NCI-H748 (cell line): ENCODE measurements around the gene TMEM238.

Experiments
- DNase-seq: peaks from one replicate; lab custom pipeline; 2025; ENCODE audit not compliant: unreplicated experiment; lab: John Stamatoyannopoulos, UW

Gene TMEM238

GRCh38 chr19:55360902-55361301, 23.2 kb downstream of the TMEM238 start:
- no peak for DNase-seq

GRCh38 chr19:55358943-55359908, 24.9 kb downstream of the TMEM238 start:
- DNase-seq = no peak

GRCh38 chr19:55358493-55358892, 25.6 kb downstream of the TMEM238 start:
- DNase-seq = no peak

GRCh38 chr19:55355213-55355821, 28.8 kb downstream of the TMEM238 start:
- DNase-seq = peak; percentile 40

- DNase-seq = no peak
Measured at GRCh38 chr19:55354698-55355212, 29.3 kb downstream of the TMEM238 start, which contains the start of gene COX6B2. Gene COX6B2, minus strand, starts transcription at chr19:55354719. Its CDS starts 198 bp downstream, at chr19:55354521.

GRCh38 chr19:55353803-55354697, 30.0 kb downstream of the TMEM238 start:
- peak; percentile 71 for DNase-seq

- DNase-seq = peak; percentile 50
Measured at GRCh38 chr19:55353356-55353802, 30.7 kb downstream of the TMEM238 start.

GRCh38 chr19:55352549-55353145, 31.4 kb downstream of the TMEM238 start:
- DNase-seq = no peak

GRCh38 chr19:55352040-55352439, 32.1 kb downstream of the TMEM238 start:
- no peak for DNase-seq

- no peak for DNase-seq
Measured at GRCh38 chr19:55350620-55351315, 33.3 kb downstream of the TMEM238 start.

GRCh38 chr19:55348317-55349034, 35.6 kb downstream of the TMEM238 start:
- DNase-seq = no peak

GRCh38 chr19:55347442-55348009, 36.6 kb downstream of the TMEM238 start:
- DNase-seq = no peak

- no peak for DNase-seq
Measured at GRCh38 chr19:55346725-55347441, 37.2 kb downstream of the TMEM238 start.

- DNase-seq = peak; percentile 59
Measured at GRCh38 chr19:55345818-55346724, 38.0 kb downstream of the TMEM238 start.

- DNase-seq = no peak
Measured at GRCh38 chr19:55345101-55345817, 38.8 kb downstream of the TMEM238 start.

- no peak for DNase-seq
Measured at GRCh38 chr19:55344444-55344843, 39.6 kb downstream of the TMEM238 start.
